A204.1 (cell line): ENCODE data around the gene PTGES.
"Not testable (repeated sequence)": the region's sequence is repeated elsewhere in the genome, so short reads cannot be mapped to it uniquely, and the experiment has no call there.

Experiments
- FAIRE-seq: peaks from 2 replicates; lab custom pipeline; 2012; peaks lifted over from hg19 to GRCh38; lab: Jason Lieb, UNC

Gene PTGES

GRCh38 chr9:129752900-129753729 is at the start of gene PTGES:
Gene PTGES, minus strand, starts transcription at chr9:129753042. Its CDS starts 30 bp downstream, at chr9:129753012.
- FAIRE-seq: no peak

DNA sequence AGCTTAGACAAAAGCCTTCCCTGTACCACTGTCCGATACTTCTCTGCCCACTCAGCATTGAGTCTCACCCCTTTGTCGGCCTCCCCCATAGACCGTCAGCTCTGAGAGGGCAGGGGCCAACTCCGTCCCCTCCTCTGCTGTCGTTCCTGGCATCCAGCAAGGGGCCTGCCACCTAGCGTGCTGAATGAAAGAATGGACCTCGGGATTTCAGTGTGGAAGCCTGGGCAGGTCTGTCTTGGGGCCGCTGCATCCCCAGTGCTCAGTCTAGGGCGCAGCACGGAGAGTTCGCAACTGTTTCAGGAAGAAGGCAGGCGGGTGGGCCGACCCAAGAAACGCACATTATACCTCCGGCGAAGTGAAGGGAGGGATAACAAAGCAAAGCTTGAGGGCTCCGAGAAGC is 48.7 kb upstream of the PTGES start:
- FAIRE-seq: no peak

GRCh38 chr9:129798973-129799372 is 46.1 kb upstream of the PTGES start:
- FAIRE-seq: no peak

- FAIRE-seq: not testable (repeated sequence)
Observed at GRCh38 chr9:129796029-129796428, 43.2 kb upstream of the PTGES start.

GRCh38 chr9:129794549-129794948 is 41.7 kb upstream of the PTGES start:
- no peak for FAIRE-seq

GRCh38 chr9:129786481-129786880 is 33.6 kb upstream of the PTGES start:
- FAIRE-seq: no peak

- FAIRE-seq: no peak
Observed at GRCh38 chr9:129785866-129786265, 33.0 kb upstream of the PTGES start.

DNA sequence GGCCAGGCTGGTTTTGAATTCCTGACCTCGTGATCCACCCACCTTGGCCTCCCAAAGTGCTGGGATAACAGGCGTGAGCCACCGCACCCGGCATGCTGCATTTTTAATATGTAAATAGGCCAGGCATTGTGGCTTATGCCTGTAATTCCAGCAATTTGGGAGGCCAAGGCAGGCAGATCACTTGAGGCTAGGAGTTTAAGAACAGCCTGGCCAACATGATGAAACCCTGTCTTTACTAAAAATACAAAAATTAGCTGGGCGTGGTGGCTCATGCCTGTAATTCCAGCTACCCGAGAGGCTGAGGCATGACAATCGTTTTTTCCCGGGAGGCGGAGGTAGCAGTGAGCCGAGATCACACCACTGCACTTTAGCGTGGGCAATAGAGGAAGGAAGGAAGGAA is 32.1 kb upstream of the PTGES start:
- not testable (repeated sequence) for FAIRE-seq

GRCh38 chr9:129783516-129784361 is 30.9 kb upstream of the PTGES start:
- peak; percentile 74 for FAIRE-seq

- no peak for FAIRE-seq
Observed at GRCh38 chr9:129781981-129782380, 29.1 kb upstream of the PTGES start.

DNA sequence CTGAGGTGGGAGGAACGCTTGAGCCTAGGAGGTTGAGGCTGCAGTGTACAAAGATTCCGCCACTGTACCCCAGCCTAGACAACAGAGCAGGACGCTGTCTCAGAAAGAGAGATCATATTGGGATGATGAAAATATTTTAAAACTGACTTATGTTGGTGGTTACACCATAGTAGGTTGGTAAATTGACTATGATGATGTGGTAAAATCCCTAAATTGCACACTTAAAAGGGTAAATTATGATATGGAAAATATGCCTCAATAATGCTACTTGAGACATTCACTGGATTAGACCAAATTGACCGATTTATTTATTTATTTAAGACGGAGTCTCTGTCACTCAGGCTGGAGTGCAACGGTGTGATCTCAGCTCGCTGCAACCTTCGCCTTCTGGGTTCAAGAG is 28.3 kb upstream of the PTGES start:
- FAIRE-seq: no peak

GRCh38 chr9:129779560-129780190 is 26.8 kb upstream of the PTGES start:
- no peak for FAIRE-seq

DNA sequence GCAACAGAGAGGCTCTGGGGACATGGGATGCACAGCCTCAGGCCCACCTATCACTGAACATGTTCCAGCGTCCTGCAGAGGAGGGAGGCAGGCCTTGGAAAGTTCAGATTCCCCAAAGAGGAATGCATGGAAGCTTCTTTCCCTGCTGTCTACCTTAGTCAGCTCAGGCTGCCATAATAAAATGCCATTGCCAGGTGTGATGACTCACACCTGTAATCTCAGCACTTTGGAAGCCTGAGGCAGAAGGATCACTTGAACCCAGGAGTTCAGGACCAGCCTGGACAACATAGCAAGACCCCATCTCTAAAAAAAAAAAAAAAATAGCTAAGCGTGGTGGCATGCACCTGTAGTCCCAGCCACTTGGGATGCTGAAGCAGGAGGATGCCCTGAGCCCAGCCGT is 25.6 kb upstream of the PTGES start:
- FAIRE-seq: no peak

DNA sequence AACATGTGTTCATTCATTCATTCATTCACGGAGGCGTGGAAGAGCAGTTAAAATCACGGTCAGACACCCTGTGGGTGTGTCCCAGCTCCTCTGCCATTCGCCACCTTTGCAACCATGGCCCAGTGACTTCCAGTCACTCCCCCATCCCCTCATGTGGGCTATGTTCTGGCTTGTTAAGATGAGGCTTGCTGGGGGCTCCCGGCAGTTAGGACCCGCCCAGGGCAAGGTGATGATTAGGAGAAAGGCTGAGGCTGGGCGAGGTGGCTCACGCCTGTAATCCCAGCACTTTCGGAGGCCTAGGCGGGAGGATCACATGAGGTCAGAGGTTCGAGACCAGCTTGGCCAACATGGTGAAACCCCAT is 24.9 kb upstream of the PTGES start:
- FAIRE-seq: no peak

DNA sequence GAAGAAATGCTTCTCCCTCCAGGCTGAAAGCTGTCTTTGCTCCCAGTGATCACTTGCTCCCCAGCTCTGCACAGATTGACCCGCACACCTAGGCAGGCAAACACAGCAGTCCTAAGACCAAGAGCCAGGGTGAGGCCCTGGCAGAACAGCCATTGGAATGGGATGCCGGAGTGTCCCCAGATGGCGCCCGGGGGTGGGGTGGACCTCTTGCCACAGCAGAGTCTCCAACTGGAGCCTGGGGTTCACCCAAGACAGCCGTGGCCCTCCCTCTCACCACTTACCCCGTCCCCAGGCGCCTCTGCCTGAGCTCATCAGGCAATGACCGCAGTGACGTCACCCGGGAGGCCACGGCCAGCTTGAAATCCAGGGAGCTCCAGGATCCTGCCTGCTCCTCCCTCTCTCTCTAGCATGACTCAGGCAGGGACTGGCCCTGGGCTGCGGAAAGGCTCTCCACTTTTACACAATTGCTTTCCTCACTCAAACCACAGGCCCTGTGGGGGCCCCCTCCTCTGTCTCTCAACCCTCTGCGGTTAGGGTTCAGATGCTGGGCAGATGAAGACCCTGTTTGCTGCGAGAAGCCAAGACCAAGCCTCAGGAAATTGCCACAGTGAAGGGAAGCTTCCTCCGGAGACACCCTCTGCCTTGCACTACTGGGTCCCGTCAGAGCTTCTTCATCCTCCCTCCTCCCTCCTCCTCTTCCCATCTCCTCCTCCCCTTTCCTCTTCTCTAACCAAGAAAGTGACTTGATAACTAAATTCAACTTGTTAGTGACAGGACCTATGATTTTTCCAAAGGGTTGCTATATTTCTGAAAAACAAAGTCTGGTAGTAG is 24.3 kb upstream of the PTGES start:
- no peak for FAIRE-seq

GRCh38 chr9:129776566-129776937 is 23.7 kb upstream of the PTGES start:
- no peak for FAIRE-seq

DNA sequence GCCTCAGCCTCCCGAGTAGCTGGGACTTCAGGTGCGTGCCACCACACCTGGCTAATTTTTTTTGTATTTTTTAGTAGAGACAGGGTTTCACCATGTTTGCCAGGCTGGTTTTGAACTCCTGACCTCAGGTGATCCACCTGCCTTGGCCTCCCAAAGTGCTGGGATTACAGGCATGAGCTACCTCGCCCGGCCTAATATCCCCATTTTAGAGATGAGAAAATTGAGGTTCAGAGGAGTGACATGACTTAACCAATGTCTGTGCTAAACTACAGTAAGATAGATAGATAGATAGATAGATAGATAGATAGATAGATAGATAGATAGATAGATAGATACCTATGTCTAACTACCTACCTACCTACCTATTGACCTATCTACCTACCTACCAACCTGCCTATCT is 23.3 kb upstream of the PTGES start:
- FAIRE-seq: not testable (repeated sequence)

DNA sequence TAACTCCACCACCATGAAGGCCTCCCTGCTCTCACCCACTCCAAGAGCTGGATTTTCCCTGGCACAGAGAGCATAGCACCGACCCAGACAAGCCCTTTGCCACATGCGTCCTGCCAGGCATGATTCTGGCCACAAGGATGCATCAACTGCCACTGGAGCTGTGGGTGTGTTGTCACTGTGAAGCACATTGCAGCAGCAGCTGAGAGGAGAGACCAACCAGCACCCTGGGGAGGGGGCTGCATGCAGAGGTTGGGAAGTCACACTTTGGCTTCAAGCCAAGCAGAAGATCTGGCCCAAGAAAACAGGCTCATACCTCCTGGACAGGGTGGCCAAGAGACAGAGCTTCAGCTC is 22.6 kb upstream of the PTGES start:
- FAIRE-seq: no peak

- no peak for FAIRE-seq
Observed at GRCh38 chr9:129774791-129775447, 22.1 kb upstream of the PTGES start.

- no peak for FAIRE-seq
Observed at GRCh38 chr9:129773262-129774048, 20.6 kb upstream of the PTGES start.

GRCh38 chr9:129770741-129771140 is 17.9 kb upstream of the PTGES start:
- FAIRE-seq: no peak
